Measurements from ENCODE around the gene RSBN1L.

Gene RSBN1L

GRCh38 chr7:77799078-77799964 is 103.1 kb downstream of the RSBN1L start:
- FAIRE-seq (peak; percentile 36), DNase-seq (ENCODE audit: insufficient read length) (no peak)
- TF ChIP-seq POLR2A (IDR thresholded peaks at IDR 0.05; ENCODE audit: low read depth, low read length) (no peak), POLR2AphosphoS5 (IDR thresholded peaks at IDR 0.05; ENCODE audit: low read depth, low read length) (no peak), TAF1 (IDR thresholded peaks at IDR 0.05; ENCODE audit: borderline replicate concordance, low read depth, low read length) (no peak)

GRCh38 chr7:77800158-77800557 is 103.9 kb downstream of the RSBN1L start:
- DNase-seq (ENCODE audit: insufficient read length): no peak
- TF ChIP-seq POLR2AphosphoS5 (IDR thresholded peaks at IDR 0.05; ENCODE audit: low read depth, low read length): no peak
- no peak for TF ChIP-seq POLR2A (IDR thresholded peaks at IDR 0.05; ENCODE audit: low read depth, low read length)
- no peak for TF ChIP-seq TAF1 (IDR thresholded peaks at IDR 0.05; ENCODE audit: borderline replicate concordance, low read depth, low read length)
- peak; percentile 40 for FAIRE-seq

- DNase-seq (ENCODE audit: insufficient read length): no peak
- no peak for FAIRE-seq
- no peak for TF ChIP-seq POLR2A (IDR thresholded peaks at IDR 0.05; ENCODE audit: low read depth, low read length)
- TF ChIP-seq TAF1 (IDR thresholded peaks at IDR 0.05; ENCODE audit: borderline replicate concordance, low read depth, low read length): no peak
- TF ChIP-seq POLR2AphosphoS5 (IDR thresholded peaks at IDR 0.05; ENCODE audit: low read depth, low read length): no peak
Measured at GRCh38 chr7:77800730-77801129, 104.5 kb downstream of the RSBN1L start.

- TF ChIP-seq POLR2AphosphoS5 (IDR thresholded peaks at IDR 0.05; ENCODE audit: low read depth, low read length) (no peak), TAF1 (IDR thresholded peaks at IDR 0.05; ENCODE audit: borderline replicate concordance, low read depth, low read length) (no peak), POLR2A (IDR thresholded peaks at IDR 0.05; ENCODE audit: low read depth, low read length) (no peak)
- no peak for DNase-seq (ENCODE audit: insufficient read length)
Measured at GRCh38 chr7:77802557-77803405, 106.5 kb downstream of the RSBN1L start.

GRCh38 chr7:77806425-77806824 is 110.2 kb downstream of the RSBN1L start:
- TF ChIP-seq TAF1 (IDR thresholded peaks at IDR 0.05; ENCODE audit: borderline replicate concordance, low read depth, low read length): no peak
- FAIRE-seq (no peak), DNase-seq (ENCODE audit: insufficient read length) (no peak)

More at GRCh38 chr7:77802557-77803405, 106.5 kb downstream of the RSBN1L start:
- FAIRE-seq: no peak

- TF ChIP-seq POLR2AphosphoS5 (IDR thresholded peaks at IDR 0.05; ENCODE audit: low read depth, low read length) (no peak), TAF1 (IDR thresholded peaks at IDR 0.05; ENCODE audit: borderline replicate concordance, low read depth, low read length) (no peak), POLR2A (IDR thresholded peaks at IDR 0.05; ENCODE audit: low read depth, low read length) (no peak)
- DNase-seq (ENCODE audit: insufficient read length): no peak
- FAIRE-seq: no peak
Measured at GRCh38 chr7:77808517-77808916, 112.3 kb downstream of the RSBN1L start.

GRCh38 chr7:77811516-77812289 is 115.4 kb downstream of the RSBN1L start:
- DNase-seq (ENCODE audit: insufficient read length) (no peak), FAIRE-seq (peak; percentile 9)
- TF ChIP-seq TAF1 (IDR thresholded peaks at IDR 0.05; ENCODE audit: borderline replicate concordance, low read depth, low read length) (no peak), POLR2AphosphoS5 (IDR thresholded peaks at IDR 0.05; ENCODE audit: low read depth, low read length) (no peak), POLR2A (IDR thresholded peaks at IDR 0.05; ENCODE audit: low read depth, low read length) (no peak)

- no peak for DNase-seq (ENCODE audit: insufficient read length)
- no peak for TF ChIP-seq POLR2A (IDR thresholded peaks at IDR 0.05; ENCODE audit: low read depth, low read length)
- TF ChIP-seq TAF1 (IDR thresholded peaks at IDR 0.05; ENCODE audit: borderline replicate concordance, low read depth, low read length): no peak
- no peak for TF ChIP-seq POLR2AphosphoS5 (IDR thresholded peaks at IDR 0.05; ENCODE audit: low read depth, low read length)
- no peak for FAIRE-seq
Measured at GRCh38 chr7:77812290-77812685, 116.0 kb downstream of the RSBN1L start.

- DNase-seq (ENCODE audit: insufficient read length) (no peak), FAIRE-seq (no peak)
- no peak for TF ChIP-seq TAF1 (IDR thresholded peaks at IDR 0.05; ENCODE audit: borderline replicate concordance, low read depth, low read length)
- no peak for TF ChIP-seq POLR2AphosphoS5 (IDR thresholded peaks at IDR 0.05; ENCODE audit: low read depth, low read length)
- no peak for TF ChIP-seq POLR2A (IDR thresholded peaks at IDR 0.05; ENCODE audit: low read depth, low read length)
Measured at GRCh38 chr7:77813180-77813579, 116.9 kb downstream of the RSBN1L start.

GRCh38 chr7:77819021-77819420 is 122.8 kb downstream of the RSBN1L start:
- FAIRE-seq (no peak), DNase-seq (ENCODE audit: insufficient read length) (no peak)
- TF ChIP-seq TAF1 (IDR thresholded peaks at IDR 0.05; ENCODE audit: borderline replicate concordance, low read depth, low read length) (no peak), POLR2A (IDR thresholded peaks at IDR 0.05; ENCODE audit: low read depth, low read length) (no peak), POLR2AphosphoS5 (IDR thresholded peaks at IDR 0.05; ENCODE audit: low read depth, low read length) (no peak)

GRCh38 chr7:77820967-77821366 is 124.7 kb downstream of the RSBN1L start:
- FAIRE-seq (no peak), DNase-seq (ENCODE audit: insufficient read length) (no peak)
- TF ChIP-seq TAF1 (IDR thresholded peaks at IDR 0.05; ENCODE audit: borderline replicate concordance, low read depth, low read length): no peak
- TF ChIP-seq POLR2AphosphoS5 (IDR thresholded peaks at IDR 0.05; ENCODE audit: low read depth, low read length): no peak
- no peak for TF ChIP-seq POLR2A (IDR thresholded peaks at IDR 0.05; ENCODE audit: low read depth, low read length)

Data from GM12892 (cell line).